IMR-90 (cell line): Measurements from ENCODE around the gene IRF2BP1. TPM values are rescaled to one million over a fixed set of nuclear protein-coding genes. Genes with fewer than 3 reads are reported as not detected.

Experiments used
- ATAC-seq: fragments of 200-7000 bp; cut with Tn5 transposase; 2 replicates; pipeline ENCODE4 v1.9.1; 2020; ENCODE audit warnings: low read depth, mild to moderate bottlenecking, moderate library complexity
- BruUV-seq: library from RNA; stranded (reverse); fragments of 400-500 nt; replicated peaks from 2 replicates; lab custom pipeline; 2021; lab: Mats Ljungman, UMichigan
- CTCF ChIA-PET: fragments of 300-600 bp; formaldehyde crosslinking; extraction: SDS; loops from one replicate; lab custom pipeline; 2021; ENCODE audit warnings: antibody characterized with exemption; lab: Yijun Ruan, JAX
- POLR2A ChIA-PET: fragments of 300-600 bp; sonication (Branson Sonifier 250); formaldehyde crosslinking; loops from one replicate; lab custom pipeline; 2022; ENCODE audit warnings: antibody characterized with exemption; ENCODE audit not compliant: unreplicated experiment; lab: Charles Lee
- DNase-seq: peaks from one replicate; pipeline ENCODE4 v3.0.0; 2013
- H2AFZ ChIP-seq: replicated peaks from 2 replicates; pipeline ENCODE3; 2013; ENCODE audit warnings: low read length, mild to moderate bottlenecking; ENCODE audit not compliant: poor library complexity
- H2AK5ac ChIP-seq: 2 replicates; pipeline ENCODE4 v1.6.1; 2013; ENCODE audit warnings: low read depth, low read length, inconsistent platforms
- H2AK9ac ChIP-seq: replicated peaks from 2 replicates; pipeline ENCODE3; 2013; ENCODE audit warnings: mild to moderate bottlenecking, low read depth, low read length, moderate library complexity; ENCODE audit not compliant: poor library complexity
- H2BK120ac ChIP-seq: 2 replicates; pipeline ENCODE4 v1.6.1; 2013; ENCODE audit warnings: low read depth, low read length, inconsistent platforms
- H2BK15ac ChIP-seq: 3 replicates; pipeline ENCODE4 v1.6.1; 2013; ENCODE audit warnings: low read depth, low read length, inconsistent platforms
- H2BK20ac ChIP-seq: 2 replicates; pipeline ENCODE4 v1.6.1; 2013; ENCODE audit warnings: low read depth, mild to moderate bottlenecking, inconsistent platforms, low read length, moderate library complexity
- H2BK5ac ChIP-seq: 2 replicates; pipeline ENCODE4 v1.6.1; 2013; ENCODE audit warnings: mild to moderate bottlenecking, low read depth, low read length, inconsistent platforms; ENCODE audit not compliant: poor library complexity, severe bottlenecking
- H3K14ac ChIP-seq: replicated peaks from 2 replicates; pipeline ENCODE4 v1.6.1; 2013; ENCODE audit warnings: low read depth, low read length, inconsistent platforms
- H3K18ac ChIP-seq: 2 replicates; pipeline ENCODE4 v1.6.1; 2013; ENCODE audit warnings: low read depth, low read length, control low read depth
- H3K23ac ChIP-seq: 2 replicates; pipeline ENCODE4 v1.6.1; 2013; ENCODE audit warnings: low read depth, low read length, inconsistent platforms
- H3K27ac ChIP-seq: 2 replicates; pipeline ENCODE4 v1.5.1; 2013; ENCODE audit warnings: mild to moderate bottlenecking, control low read depth, low read length; ENCODE audit not compliant: insufficient read depth
- H3K27me3 ChIP-seq: 2 replicates; pipeline ENCODE4 v1.6.1; 2013; ENCODE audit warnings: low read length; ENCODE audit not compliant: control insufficient read depth, insufficient read depth
- H3K36me3 ChIP-seq: 2 replicates; pipeline ENCODE4 v1.6.1; 2013; ENCODE audit warnings: low read length, mixed read lengths; ENCODE audit not compliant: control insufficient read depth, insufficient read depth
- H3K4ac ChIP-seq: 2 replicates; pipeline ENCODE4 v1.6.1; 2013; ENCODE audit warnings: low read depth, low read length, inconsistent platforms
- H3K4me1 ChIP-seq: 2 replicates; pipeline ENCODE4 v1.6.1; 2013; ENCODE audit warnings: low read length, mixed read lengths; ENCODE audit not compliant: control insufficient read depth, insufficient read depth
- H3K4me2 ChIP-seq: 2 replicates; pipeline ENCODE4 v1.6.1; 2013; ENCODE audit warnings: low read depth, mild to moderate bottlenecking, control low read depth, low read length, moderate library complexity
- H3K4me3 ChIP-seq: 2 replicates; pipeline ENCODE4 v1.5.1; 2013; ENCODE audit warnings: low read depth, mild to moderate bottlenecking, control low read depth, low read length, moderate library complexity; ENCODE audit not compliant: insufficient read depth
- H3K56ac ChIP-seq: 2 replicates; pipeline ENCODE4 v1.6.1; 2013; ENCODE audit warnings: low read length, inconsistent platforms; ENCODE audit not compliant: insufficient read depth; ENCODE audit errors: extremely low read depth
- H3K79me1 ChIP-seq, 2 experiments: 2 replicates each; pipeline ENCODE4 v1.6.1; 2013; ENCODE audit warnings: low read length in 2 of 2, inconsistent platforms in 1 of 2, low read depth in 1 of 2
- H3K9ac ChIP-seq: 2 replicates; pipeline ENCODE4 v1.6.1; 2013; ENCODE audit warnings: low read depth, low read length, control low read depth
- H3K9me1 ChIP-seq: 2 replicates; pipeline ENCODE4 v1.6.1; 2013; ENCODE audit warnings: low read length, inconsistent platforms; ENCODE audit not compliant: insufficient read depth
- H3K9me3 ChIP-seq: 2 replicates; pipeline ENCODE4 v1.6.1; 2013; ENCODE audit warnings: low read length; ENCODE audit not compliant: control insufficient read depth, insufficient read depth
- H4K20me1 ChIP-seq: 2 replicates; pipeline ENCODE4 v1.6.1; 2013; ENCODE audit warnings: low read length, inconsistent platforms; ENCODE audit not compliant: insufficient read depth
- H4K5ac ChIP-seq: 2 replicates; pipeline ENCODE4 v1.6.1; 2013; ENCODE audit warnings: mild to moderate bottlenecking, low read depth, low read length, control low read depth
- H4K8ac ChIP-seq, 2 experiments: 2 replicates each; pipeline ENCODE4 v1.6.1; 2013; ENCODE audit warnings: low read depth in 2 of 2, low read length in 2 of 2, control low read depth in 1 of 2, inconsistent platforms in 1 of 2
- H4K91ac ChIP-seq: 2 replicates; pipeline ENCODE4 v1.6.1; 2013; ENCODE audit warnings: low read depth, low read length, inconsistent platforms; ENCODE audit not compliant: insufficient read depth
- BHLHE40 ChIP-seq: fragments of 150-350 bp; IDR thresholded peaks from 2 replicates; pipeline ENCODE4 v1.6.1; 2016; ENCODE audit warnings: mild to moderate bottlenecking, low read depth, low read length
- CHD1 ChIP-seq: IDR thresholded peaks from 2 replicates; pipeline ENCODE4 v1.6.1; 2012; ENCODE audit warnings: low read depth, low read length, improper control_type of control experiment
- ELK1 ChIP-seq: fragments of 150-350 bp; IDR thresholded peaks from 2 replicates; pipeline ENCODE4 v1.6.1; 2016; ENCODE audit warnings: low read depth, mild to moderate bottlenecking, low read length, moderate library complexity, borderline replicate concordance
- MAFK ChIP-seq: IDR thresholded peaks from 2 replicates; pipeline ENCODE4 v1.6.1; 2012; ENCODE audit warnings: low read depth, low read length, improper control_type of control experiment
- MAZ ChIP-seq: IDR thresholded peaks from 2 replicates; pipeline ENCODE4 v1.6.1; 2012; ENCODE audit warnings: low read depth, mild to moderate bottlenecking, low read length, improper control_type of control experiment, moderate library complexity, borderline replicate concordance
- RAD21 ChIP-seq: IDR thresholded peaks from 2 replicates; pipeline ENCODE4 v1.6.1; 2012; ENCODE audit warnings: low read length, improper control_type of control experiment
- RCOR1 ChIP-seq: IDR thresholded peaks from 2 replicates; pipeline ENCODE4 v1.6.1; 2012; ENCODE audit warnings: mild to moderate bottlenecking, low read length, improper control_type of control experiment; ENCODE audit not compliant: insufficient replicate concordance
- RFX5 ChIP-seq: IDR thresholded peaks from 2 replicates; pipeline ENCODE4 v1.8.0; 2012; ENCODE audit warnings: low read depth, mild to moderate bottlenecking, low read length, moderate library complexity
- SMC3 ChIP-seq: fragments of 150-350 bp; IDR thresholded peaks from 2 replicates; pipeline ENCODE4 v1.6.1; 2016; ENCODE audit warnings: low read depth, mild to moderate bottlenecking, antibody characterized with exemption, low read length, moderate library complexity
- WGBS, 2 experiments: methylation state at CpG; one replicate each; pipeline versions ENCODE4 v1.1.5 to v1.1.7; 2013; ENCODE audit warnings: missing lambda C conversion rate in 2 of 2; ENCODE audit not compliant: insufficient read length in 1 of 2; ENCODE audit errors: extremely low coverage in 2 of 2; 5-methylcytosine and 5-hydroxymethylcytosine counted together
- dilution Hi-C: fragments of 300-500 bp; cut with HindIII; formaldehyde crosslinking; loops from one replicate; pipeline ENCODE4 v1.14.3; 2018; ENCODE audit warnings: low sequenced_read_pairs; ENCODE audit not compliant: unreplicated experiment
- in situ Hi-C: fragments of 300-500 bp; cut with MboI; formaldehyde crosslinking; loops from 3 replicates; pipeline ENCODE4 v1.14.3; 2019; ENCODE audit warnings: low sequenced_read_pairs, inconsistent platforms, mixed read lengths
- intact Hi-C: fragments of 100-400 bp; cut with micrococcal nuclease; formaldehyde crosslinking; loops from 2 replicates; pipeline ENCODE4 v1.10.0; 2022
- polyA plus RNA-seq, 3 experiments: library from polyadenylated mRNA; depleted of rRNA; stranded (reverse); fragments of >200 nt; gene quantifications; 2 replicates each; pipeline ENCODE4 v1.2.3, GENCODE V29; 2012; ENCODE audit warnings: low replicate concordance in 1 of 3
- total RNA-seq: library from RNA; depleted of rRNA; stranded (reverse); fragments of >200 nt; gene quantifications from 2 replicates; pipeline ENCODE4 v1.2.3, GENCODE V29; 2012

Gene IRF2BP1
- total and polyA plus RNA-seq, 2 of the 4 experiments (the other 2 are of a cell fraction) = 4.5 to 8.5 TPM

GRCh38 chr19:45895519-45895972 lies 9.6 kb upstream of the IRF2BP1 start:
- H3K36me3 ChIP-seq = peaks cover 32% of the 10 kb centered on the region
- no peak for ATAC-seq
- intact Hi-C loops (no loop called here), in situ Hi-C loops (no loop called here), dilution Hi-C loops (no loop called here)
- no peak overlapping the region for H2AFZ ChIP-seq
- ChIA-PET POLR2A (no interaction called here), CTCF (interaction anchor here (0.7 kb wide), 1 partner anchor 32 kb away, joined by 4 read pairs; no protein-coding TSS in a partner anchor)
- TF ChIP-seq ELK1 (no peak), MAZ (no peak), CHD1 (no peak), BHLHE40 (no peak), RAD21 (no peak), RCOR1 (no peak), RFX5 (no peak), MAFK (no peak), SMC3 (no peak)
- H3K27ac ChIP-seq = no peak overlapping the region
- no peak overlapping the region for H4K91ac ChIP-seq
- 100% methylated on average over 2 of the region's 9 CpGs; no CpG with 5 or more reads in 1 of the 2 experiments for WGBS, 2 experiments
- H3K4me2 ChIP-seq = no peak overlapping the region
- no peaks in the 10 kb centered on the region for H3K27me3 ChIP-seq
- BruUV-seq = no TSS peak
- H3K14ac ChIP-seq = no peak overlapping the region
- H2AK9ac ChIP-seq = no peak overlapping the region
- H3K18ac ChIP-seq = no peak overlapping the region
- H2BK5ac ChIP-seq = no peak overlapping the region
- H3K9me3 ChIP-seq = no peaks in the 10 kb centered on the region
- no peak overlapping the region for H2BK20ac ChIP-seq
- no peak for DNase-seq
- H4K8ac ChIP-seq = no peak overlapping the region
- H3K9ac ChIP-seq = no peak overlapping the region
- H3K4me3 ChIP-seq = no peak overlapping the region
- H3K4me1 ChIP-seq = no peaks in the 10 kb centered on the region
- no peak overlapping the region for H2AK5ac ChIP-seq
- H4K20me1 ChIP-seq = 0 out of 2 replicates have a peak, but pooled peaks cover 3% of the 10 kb centered on the region
- no peak overlapping the region for H3K23ac ChIP-seq
- H3K56ac ChIP-seq = no peak overlapping the region
- no peak overlapping the region for H2BK15ac ChIP-seq
- H3K79me1 ChIP-seq = peaks cover 3 to 9% of the 10 kb centered on the region in 2 experiments
- no peak overlapping the region for H4K5ac ChIP-seq
- peaks cover 4% of the 10 kb centered on the region; the same call in 1 of the 2 replicates for H3K9me1 ChIP-seq
- no peak overlapping the region for H2BK120ac ChIP-seq
- H3K4ac ChIP-seq = no peak overlapping the region
